HG02588 (cell line): ENCODE results near the gene C19orf73.

ENCODE experiments used
- ATAC-seq: cut with Tn5 transposase; IDR thresholded peaks from one replicate; pipeline ENCODE4 v1.9.1; 2021; ENCODE audit warnings: mild to moderate bottlenecking, moderate library complexity; ENCODE audit not compliant: unreplicated experiment

The C19orf73 gene

GRCh38 chr19:49070416-49070815 is 48.5 kb downstream of the C19orf73 start:
- ATAC-seq = no peak

- ATAC-seq = no peak
These were observed 49.9 kb downstream of the C19orf73 start for GRCh38 chr19:49069026-49069425.
